OCI-LY3 (cell line): ENCODE results near the gene SPATA16.

ENCODE experiments used
- H2AFZ ChIP-seq: fragments of 200-600, 300-600 bp; shearing (Covaris generic); 2 replicates; pipeline ENCODE4 v1.6.0; 2014; ENCODE audit warnings: antibody characterized with exemption, low read depth, low read length
- H3K27ac ChIP-seq: fragments of 200-600, 300-600 bp; sonication (generic); 2 replicates; pipeline ENCODE4 v1.5.1; 2014; ENCODE audit warnings: mild to moderate bottlenecking, low read length, moderate library complexity, mixed read lengths
- H3K27me3 ChIP-seq: fragments of 200-600, 300-600 bp; sonication (generic); 2 replicates; pipeline ENCODE4 v1.6.1; 2014; ENCODE audit warnings: low read depth, low read length, mixed read lengths
- H3K36me3 ChIP-seq: fragments of 200-600, 300-600 bp; sonication (generic); replicated peaks from 2 replicates; pipeline ENCODE3; 2014; ENCODE audit warnings: low read depth, low read length, mixed read lengths
- H3K4me1 ChIP-seq: fragments of 300-600, 200-600 bp; sonication (generic); 2 replicates; pipeline ENCODE4 v1.6.1; 2014; ENCODE audit warnings: low read length, mixed read lengths
- H3K4me2 ChIP-seq: fragments of 200-600, 300-600 bp; sonication (generic); 2 replicates; pipeline ENCODE4 v1.6.1; 2014; ENCODE audit warnings: low read length, mixed read lengths
- H3K4me3 ChIP-seq: fragments of 300-600, 200-600 bp; sonication (generic); 2 replicates; pipeline ENCODE4 v1.5.1; 2014; ENCODE audit warnings: antibody characterized with exemption, mild to moderate bottlenecking, low read length, moderate library complexity
- H3K79me2 ChIP-seq: fragments of 300-600, 200-600 bp; shearing (Covaris generic); 2 replicates; pipeline ENCODE4 v1.6.1; 2014; ENCODE audit warnings: mild to moderate bottlenecking, low read length, mixed read lengths
- H3K9ac ChIP-seq: fragments of 300-600, 200-600 bp; shearing (Covaris generic); 2 replicates; pipeline ENCODE4 v1.6.0; 2014; ENCODE audit warnings: mild to moderate bottlenecking, low read length, moderate library complexity
- H3K9me3 ChIP-seq: fragments of 200-600, 300-600 bp; shearing (Covaris generic); 2 replicates; pipeline ENCODE4 v1.6.1; 2014; ENCODE audit warnings: low read length, mixed read lengths; ENCODE audit not compliant: insufficient read depth
- H4K20me1 ChIP-seq: fragments of 200-600, 300-600 bp; sonication (generic); 2 replicates; pipeline ENCODE4 v1.6.1; 2016; ENCODE audit warnings: low read length, mixed read lengths; ENCODE audit not compliant: insufficient read depth
- CTCF ChIP-seq: fragments of 200-600, 300-600 bp; sonication (generic); IDR thresholded peaks from 2 replicates; pipeline ENCODE4 v1.5.1; 2014; ENCODE audit warnings: antibody characterized with exemption, low read length, low read depth
- EZH2phosphoT487 ChIP-seq: fragments of 200-600 bp; shearing (Covaris generic); IDR thresholded peaks from 2 replicates; pipeline ENCODE4 v1.6.1; 2018; ENCODE audit warnings: antibody characterized with exemption, mixed run types, low read depth

The SPATA16 gene

GRCh38 chr3:172859041-172859440, 282.0 kb downstream of the SPATA16 start:
- Histone ChIP-seq H3K9ac (no peak overlapping the region), H3K79me2 (no peaks in the 10 kb centered on the region), H3K4me2 (no peak overlapping the region), H3K27me3 (no peaks in the 10 kb centered on the region), H3K27ac (no peak overlapping the region), H3K4me3 (no peak overlapping the region), H3K36me3 (no peaks in the 10 kb centered on the region), H4K20me1 (no peaks in the 10 kb centered on the region), H3K4me1 (no peaks in the 10 kb centered on the region; the same call in 1 of the 2 replicates), H2AFZ (no peak overlapping the region), H3K9me3 (no peaks in the 10 kb centered on the region)
- TF ChIP-seq CTCF (no peak), EZH2phosphoT487 (no peak)

- no peak overlapping the region for H3K27ac ChIP-seq
- H3K79me2 ChIP-seq: no peaks in the 10 kb centered on the region
- H3K36me3 ChIP-seq: no peaks in the 10 kb centered on the region
- H3K9me3 ChIP-seq: no peaks in the 10 kb centered on the region
- no peak overlapping the region for H3K4me2 ChIP-seq
- H3K4me3 ChIP-seq: no peak overlapping the region
- H3K9ac ChIP-seq: no peak overlapping the region
- no peaks in the 10 kb centered on the region; the same call in 1 of the 2 replicates for H3K4me1 ChIP-seq
- H2AFZ ChIP-seq: no peak overlapping the region
- TF ChIP-seq CTCF (no peak), EZH2phosphoT487 (no peak)
- H4K20me1 ChIP-seq: no peaks in the 10 kb centered on the region
- no peaks in the 10 kb centered on the region for H3K27me3 ChIP-seq
These were observed 284.0 kb downstream of the SPATA16 start for GRCh38 chr3:172856795-172857742.

- Histone ChIP-seq H2AFZ (no peak overlapping the region), H3K27me3 (no peaks in the 10 kb centered on the region), H3K4me1 (no peaks in the 10 kb centered on the region; the same call in 1 of the 2 replicates), H3K9me3 (no peaks in the 10 kb centered on the region), H3K27ac (no peak overlapping the region), H3K4me3 (no peak overlapping the region), H3K9ac (no peak overlapping the region), H3K4me2 (no peak overlapping the region), H3K36me3 (no peaks in the 10 kb centered on the region), H4K20me1 (no peaks in the 10 kb centered on the region), H3K79me2 (no peaks in the 10 kb centered on the region)
- no peak for TF ChIP-seq EZH2phosphoT487
- TF ChIP-seq CTCF: no peak
These were observed 286.0 kb downstream of the SPATA16 start for GRCh38 chr3:172855037-172855436.

- Histone ChIP-seq H3K4me1 (no peaks in the 10 kb centered on the region; the same call in 1 of the 2 replicates), H2AFZ (no peak overlapping the region), H3K4me3 (no peak overlapping the region), H3K9me3 (no peaks in the 10 kb centered on the region), H3K79me2 (no peaks in the 10 kb centered on the region), H3K36me3 (no peaks in the 10 kb centered on the region), H3K4me2 (no peak overlapping the region), H3K27ac (no peak overlapping the region), H3K9ac (no peak overlapping the region), H4K20me1 (no peaks in the 10 kb centered on the region), H3K27me3 (no peaks in the 10 kb centered on the region)
- TF ChIP-seq EZH2phosphoT487 (no peak), CTCF (no peak)
These were observed 286.9 kb downstream of the SPATA16 start for GRCh38 chr3:172853921-172854666.
